NB4 (cell line): Measurements from ENCODE around the gene HTR1D.
"Not testable (repeated sequence)": the region's sequence is repeated elsewhere in the genome, so short reads cannot be mapped to it uniquely, and the experiment has no call there.

Source experiments
- DNase-seq: peaks from one replicate; pipeline ENCODE4 v3.0.0; 2010; ENCODE audit warnings: low read depth
- H3K4me3 ChIP-seq: one replicate; pipeline ENCODE4 v1.5.1; 2011; ENCODE audit warnings: mild to moderate bottlenecking, low read depth, low read length, moderate library complexity
- CTCF ChIP-seq: IDR thresholded peaks from one replicate; pipeline ENCODE4 v1.5.1; 2012; ENCODE audit warnings: low read depth, low read length
- MAX ChIP-seq: IDR thresholded peaks from 2 replicates; pipeline ENCODE4 v1.6.1; 2011; ENCODE audit warnings: low read depth, low read length
- MYC ChIP-seq: IDR thresholded peaks from 2 replicates; pipeline ENCODE4 v1.6.1; 2011; ENCODE audit warnings: low read depth, low read length
- POLR2A ChIP-seq: IDR thresholded peaks from 2 replicates; pipeline ENCODE4 v1.6.1; 2011; ENCODE audit warnings: mild to moderate bottlenecking; ENCODE audit not compliant: insufficient read length; ENCODE audit errors: extremely low read depth

Gene HTR1D

GRCh38 chr1:23214640-23215039, 2.7 kb downstream of the HTR1D start:
- DNase-seq, result no peak
- H3K4me3 ChIP-seq, result no peak overlapping the region
- TF ChIP-seq POLR2A (no peak), CTCF (no peak), MAX (no peak), MYC (no peak)

GRCh38 chr1:23211955-23212354, 5.3 kb downstream of the HTR1D start:
- no peak overlapping the region for H3K4me3 ChIP-seq
- TF ChIP-seq MYC (no peak), MAX (no peak), CTCF (no peak), POLR2A (no peak)
- no peak for DNase-seq

GRCh38 chr1:23210963-23211362, 6.3 kb downstream of the HTR1D start:
- TF ChIP-seq MYC (no peak), CTCF (no peak), MAX (no peak), POLR2A (no peak)
- DNase-seq, result no peak
- no peak overlapping the region for H3K4me3 ChIP-seq

- no peak overlapping the region for H3K4me3 ChIP-seq
- TF ChIP-seq CTCF (no peak), MAX (no peak), POLR2A (no peak), MYC (no peak)
- DNase-seq, result no peak
These were observed 6.9 kb downstream of the HTR1D start for GRCh38 chr1:23210351-23210785.

- no peak for DNase-seq
- H3K4me3 ChIP-seq, result no peak overlapping the region
- TF ChIP-seq CTCF, result no peak
- no peak for TF ChIP-seq POLR2A
- TF ChIP-seq MYC, result no peak
- TF ChIP-seq MAX, result no peak
These were observed 7.5 kb downstream of the HTR1D start for GRCh38 chr1:23209770-23210169.

- no peak overlapping the region for H3K4me3 ChIP-seq
- no peak for DNase-seq
- no peak for TF ChIP-seq CTCF
- no peak for TF ChIP-seq POLR2A
- TF ChIP-seq MAX, result no peak
- TF ChIP-seq MYC, result no peak
These were observed 8.8 kb downstream of the HTR1D start for GRCh38 chr1:23208527-23208926.

GRCh38 chr1:23207733-23208132, 9.6 kb downstream of the HTR1D start:
- not testable (repeated sequence) for DNase-seq, H3K4me3 ChIP-seq
